Measurements from ENCODE around the gene KCNJ6.

- TF ChIP-seq POLR2A (IDR thresholded peaks at IDR 0.05), result no peak
- no peak for TF ChIP-seq CTCF (IDR thresholded peaks at IDR 0.05)
Measured at GRCh38 chr21:37565530-37566223, 350.6 kb downstream of the KCNJ6 start.
